ENCODE results near the gene PYGM. TPM values are rescaled to one million over a fixed set of nuclear protein-coding genes. Genes with fewer than 3 reads are reported as not detected.

PYGM gene
- total and polyA plus RNA-seq, 9 donors: 0.24 to 12.0 (median 3.1) TPM

GRCh38 chr11:64796757-64797541 lies 37.2 kb upstream of the PYGM start:
- no peaks in the 10 kb centered on the region for H3K27me3 ChIP-seq
- H3K27ac ChIP-seq: no peak overlapping the region
- H3K36me3 ChIP-seq: no peaks in the 10 kb centered on the region
- intact Hi-C loops (cut with DNase I): no loop called here
- peak in 1 of 5 donors; percentile 34 for DNase-seq
- no peak overlapping the region for H3K4me3 ChIP-seq
- 86 to 88% (median 87%) methylated on average over 19 of the region's 19 CpGs for WGBS, 3 donors
- no peak for TF ChIP-seq POLR2A (IDR thresholded peaks at IDR 0.05)
- no peaks in the 10 kb centered on the region for H3K4me1 ChIP-seq (ENCODE audit: insufficient read depth)
- no peaks in the 10 kb centered on the region for H3K9me3 ChIP-seq

GRCh38 chr11:64796047-64796756 lies 36.4 kb upstream of the PYGM start:
- H3K36me3 ChIP-seq: no peaks in the 10 kb centered on the region
- intact Hi-C loops (cut with DNase I): no loop called here
- WGBS, 3 donors: 81 to 82% (median 81%) methylated on average over 16 to 19 of the region's 19 CpGs

GRCh38 chr11:64794526-64794925 lies 34.8 kb upstream of the PYGM start:
- intact Hi-C loops (cut with DNase I): no loop called here
- no peaks in the 10 kb centered on the region for H3K36me3 ChIP-seq
- H3K9me3 ChIP-seq: no peaks in the 10 kb centered on the region
- no peaks in the 10 kb centered on the region for H3K27me3 ChIP-seq
- no peak overlapping the region for H3K27ac ChIP-seq
- no peaks in the 10 kb centered on the region for H3K4me1 ChIP-seq (ENCODE audit: insufficient read depth)
- H3K4me3 ChIP-seq: no peak overlapping the region
- 94 to 95% (median 94%) methylated on average over 10 of the region's 10 CpGs for WGBS, 3 donors
- no peak for DNase-seq
- TF ChIP-seq CTCF (IDR thresholded peaks at IDR 0.05): no peak
- no peak for TF ChIP-seq POLR2A (IDR thresholded peaks at IDR 0.05)
- no peak for TF ChIP-seq EP300 (IDR thresholded peaks at IDR 0.05)

More at GRCh38 chr11:64796047-64796756, 36.4 kb upstream of the PYGM start:
- Histone ChIP-seq H3K4me3 (no peak overlapping the region), H3K9me3 (no peaks in the 10 kb centered on the region), H3K27me3 (no peaks in the 10 kb centered on the region), H3K4me1 (ENCODE audit: insufficient read depth) (no peaks in the 10 kb centered on the region), H3K27ac (no peak overlapping the region)
- DNase-seq: no peak
- TF ChIP-seq CTCF (IDR thresholded peaks at IDR 0.05) (no peak), POLR2A (IDR thresholded peaks at IDR 0.05) (no peak), EP300 (IDR thresholded peaks at IDR 0.05) (no peak)

- no peaks in the 10 kb centered on the region for H3K36me3 ChIP-seq
Observed at GRCh38 chr11:64793271-64794160, 33.7 kb upstream of the PYGM start.

More at GRCh38 chr11:64793271-64794160, 33.7 kb upstream of the PYGM start:
- H3K4me3 ChIP-seq: no peak overlapping the region
- intact Hi-C loops (cut with DNase I): no loop called here
- TF ChIP-seq CTCF (IDR thresholded peaks at IDR 0.05) (no peak), EP300 (IDR thresholded peaks at IDR 0.05) (no peak), POLR2A (IDR thresholded peaks at IDR 0.05) (no peak)
- no peaks in the 10 kb centered on the region for H3K9me3 ChIP-seq
- H3K27me3 ChIP-seq: no peaks in the 10 kb centered on the region
- DNase-seq: peak in 2 of 5 donors; percentile 14 to 27
- H3K27ac ChIP-seq: no peak overlapping the region
- 55 to 67% (median 57%) methylated on average over 11 of the region's 11 CpGs for WGBS, 3 donors
- H3K4me1 ChIP-seq (ENCODE audit: insufficient read depth): no peaks in the 10 kb centered on the region
